HG03103 (cell line): ENCODE measurements around the gene KIF7.
"Not testable (repeated sequence)": the region's sequence is repeated elsewhere in the genome, so short reads cannot be mapped to it uniquely, and the experiment has no call there.

Source experiments
- ATAC-seq: cut with Tn5 transposase; IDR thresholded peaks from one replicate; pipeline ENCODE4 v1.9.1; 2021; ENCODE audit warnings: low read depth; ENCODE audit not compliant: unreplicated experiment

KIF7 gene

DNA sequence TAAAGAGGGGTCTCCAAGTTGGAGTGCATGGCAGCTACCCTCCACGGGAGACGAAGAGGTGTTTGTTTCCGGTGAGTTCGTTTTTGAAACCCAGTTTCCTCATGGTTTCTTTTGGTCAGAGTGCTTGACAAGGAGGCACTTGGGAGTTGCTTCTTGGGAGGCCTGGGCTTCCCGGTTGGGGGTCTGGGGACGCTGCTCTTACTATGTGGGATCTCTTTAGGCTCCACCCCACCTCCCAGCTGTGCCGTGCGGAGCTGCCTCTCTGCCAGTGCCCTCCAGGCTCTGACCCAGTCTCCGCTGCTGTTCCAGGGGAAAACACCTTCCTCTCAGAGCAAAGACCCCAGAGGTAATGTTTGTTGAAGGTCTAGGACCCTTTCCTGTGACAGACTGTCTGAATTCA, 29.6 kb downstream of the KIF7 start:
- no peak for ATAC-seq

DNA sequence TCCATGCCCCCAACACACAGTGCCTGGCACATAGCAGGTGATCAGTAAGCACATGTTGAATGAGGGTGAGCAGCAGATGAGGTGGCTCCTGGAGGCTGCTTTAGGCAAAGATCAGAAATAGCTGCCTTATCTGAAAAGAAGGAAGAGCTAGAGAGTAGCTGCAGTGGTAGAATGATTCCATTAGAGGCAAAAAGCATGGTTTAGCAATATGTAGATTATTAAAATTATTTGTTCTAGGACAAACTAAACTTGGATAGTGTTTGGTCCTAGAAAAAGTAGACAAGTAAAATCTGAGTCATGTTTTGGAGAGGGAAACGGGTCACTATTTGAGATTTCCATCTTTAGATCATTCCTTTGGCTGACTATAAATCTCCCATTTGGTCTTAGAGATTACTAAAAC, 32.1 kb downstream of the KIF7 start:
- no peak for ATAC-seq

DNA sequence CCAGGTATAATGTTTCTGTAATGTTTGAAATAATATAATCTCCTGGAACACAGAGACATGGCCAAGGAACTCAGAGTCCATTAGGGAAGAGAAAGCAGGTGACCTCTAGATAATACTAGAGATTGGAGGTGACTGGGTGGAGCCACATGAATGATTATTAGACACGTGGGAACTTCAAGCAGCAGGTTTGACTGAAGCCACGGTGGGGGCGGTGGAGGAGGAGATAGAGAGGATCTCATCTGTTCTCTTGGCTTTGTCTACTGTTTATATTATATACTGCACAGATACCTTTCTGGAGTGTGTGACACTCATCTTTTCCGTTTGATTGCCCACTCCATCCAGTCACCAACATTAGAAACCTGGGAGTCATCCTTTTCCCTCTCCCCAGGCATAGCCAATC, 33.7 kb downstream of the KIF7 start:
- no peak for ATAC-seq

DNA sequence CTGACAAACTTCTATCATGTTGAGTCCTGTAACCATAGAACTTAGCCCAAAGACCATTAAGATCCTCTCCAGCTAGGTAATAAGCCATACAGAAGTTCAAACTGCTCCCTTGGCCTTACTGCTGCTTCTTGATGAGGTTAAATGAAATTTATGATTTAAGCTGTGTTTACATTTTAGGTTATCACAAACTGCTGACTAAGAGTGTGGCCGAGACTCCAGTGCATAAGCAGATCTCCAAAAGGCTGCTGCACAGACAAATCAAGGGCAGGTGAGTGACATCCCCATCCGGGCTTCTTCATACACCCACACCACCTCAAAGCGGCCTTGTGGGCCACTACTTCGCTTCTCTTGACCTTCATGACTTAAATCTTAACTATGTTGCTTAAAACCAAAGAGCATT, 39.0 kb downstream of the KIF7 start:
- ATAC-seq: no peak

DNA sequence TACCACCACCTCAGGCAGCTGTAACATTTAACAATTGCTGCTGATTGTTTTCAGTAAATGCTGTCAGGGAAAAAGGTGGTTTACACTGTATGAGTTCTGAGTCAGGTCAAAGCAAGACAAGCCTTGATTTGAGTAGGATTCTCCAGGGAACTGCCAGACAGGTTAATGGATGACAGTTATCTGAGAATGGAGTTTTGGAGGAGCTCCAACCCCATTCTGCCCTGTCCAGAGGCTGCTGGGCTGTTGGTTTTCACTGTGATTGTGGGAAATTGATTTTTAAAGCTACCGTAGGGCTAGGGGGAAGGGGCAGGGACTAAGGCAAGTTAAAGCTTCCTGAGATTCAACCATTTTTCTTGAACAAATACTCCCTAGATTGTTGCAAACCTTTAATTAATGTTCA, 40.1 kb downstream of the KIF7 start:
- no peak for ATAC-seq

DNA sequence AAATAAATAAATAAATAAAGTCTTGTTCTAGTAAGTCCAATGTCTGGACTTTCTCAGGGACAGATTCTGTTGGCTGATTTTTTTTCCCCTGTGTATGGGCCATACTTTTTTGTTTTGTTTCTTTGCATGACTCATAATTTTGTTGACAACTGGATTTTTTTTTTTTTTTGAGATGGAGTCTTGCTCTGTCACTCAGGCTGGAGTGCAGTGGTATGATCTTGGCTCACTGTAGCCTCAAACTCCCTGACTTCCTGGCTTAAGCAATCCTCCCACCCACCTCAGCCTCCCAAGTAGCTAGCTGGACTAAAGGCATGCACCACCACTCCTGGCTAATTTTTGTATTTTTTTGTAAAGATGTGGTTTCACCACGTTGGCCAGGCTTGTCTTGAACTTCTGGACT, 41.1 kb downstream of the KIF7 start:
- ATAC-seq: no peak

DNA sequence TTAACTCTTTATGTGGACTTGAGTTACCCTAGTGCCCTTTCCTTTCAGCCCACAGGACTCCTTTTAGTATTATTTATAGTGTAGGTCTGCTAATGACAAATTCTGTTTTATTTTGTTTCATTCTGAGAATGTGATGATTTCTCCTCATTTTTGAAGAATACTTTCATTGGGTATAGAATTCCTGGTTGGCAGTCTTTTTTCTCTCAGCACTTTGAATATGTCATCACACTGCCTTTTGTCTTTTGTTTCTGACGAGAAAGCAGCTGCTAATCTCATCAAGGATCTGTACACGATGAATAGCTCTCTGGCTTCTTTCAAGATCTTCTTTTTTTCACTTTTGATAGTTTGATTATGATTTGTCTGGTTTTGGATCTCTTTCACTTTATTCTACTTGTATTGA, 42.2 kb downstream of the KIF7 start:
- no peak for ATAC-seq

DNA sequence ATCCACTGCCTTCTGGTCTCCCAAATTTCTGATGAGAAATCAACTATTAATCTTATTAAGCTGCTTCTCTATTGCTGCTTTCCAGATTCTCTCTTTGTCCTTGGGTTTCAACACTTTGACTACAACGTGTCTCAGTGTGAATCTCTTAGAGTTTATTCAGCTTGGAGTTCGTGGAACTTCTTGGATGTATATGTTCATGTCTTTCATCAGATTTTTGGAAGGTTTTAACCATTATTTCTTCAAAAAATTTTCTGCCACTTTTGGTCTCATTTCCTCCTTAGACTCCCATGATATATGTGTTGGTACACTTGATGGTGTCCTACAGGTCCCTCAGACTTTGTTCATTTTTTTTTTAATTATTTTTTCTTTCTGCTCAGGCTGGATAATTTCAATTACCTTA, 44.0 kb downstream of the KIF7 start:
- no peak for ATAC-seq

DNA sequence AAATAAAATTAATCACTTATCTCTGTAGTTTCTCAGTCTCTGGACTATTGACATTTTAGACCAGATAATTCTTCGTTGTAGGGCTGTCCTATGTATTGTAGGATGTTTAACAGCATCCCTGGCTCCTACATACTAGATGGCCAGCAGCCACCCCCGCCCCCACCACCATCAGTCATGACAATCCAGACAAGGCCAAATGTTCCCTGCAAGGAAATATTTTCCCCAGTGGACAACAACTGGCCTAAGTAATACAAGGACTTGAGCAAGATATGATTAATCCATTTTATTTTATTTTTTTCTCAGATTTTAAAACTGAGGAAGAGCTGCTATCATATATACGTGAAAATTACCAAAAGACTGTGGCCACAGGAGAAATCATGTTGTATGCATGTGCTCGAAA, 56.2 kb downstream of the KIF7 start:
- ATAC-seq: no peak

DNA sequence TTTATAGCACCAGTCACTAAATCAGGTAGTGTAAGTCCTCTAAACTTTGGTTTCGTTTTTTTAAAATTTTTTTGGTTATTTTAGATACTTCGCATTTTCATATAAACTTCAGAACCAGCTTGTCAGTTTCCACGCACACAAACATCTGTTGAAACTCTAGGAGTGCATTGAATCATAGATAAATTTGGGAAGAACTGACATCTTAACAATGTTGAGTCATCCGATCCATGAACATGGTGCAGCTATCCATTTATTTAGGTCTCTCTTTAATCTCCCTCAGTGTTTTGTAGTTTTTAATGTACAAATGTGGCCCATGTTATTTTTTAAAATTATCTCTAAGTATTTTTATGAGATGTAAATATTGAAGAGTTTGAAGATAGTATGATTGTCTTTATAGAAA, 62.2 kb downstream of the KIF7 start:
- ATAC-seq: no peak

DNA sequence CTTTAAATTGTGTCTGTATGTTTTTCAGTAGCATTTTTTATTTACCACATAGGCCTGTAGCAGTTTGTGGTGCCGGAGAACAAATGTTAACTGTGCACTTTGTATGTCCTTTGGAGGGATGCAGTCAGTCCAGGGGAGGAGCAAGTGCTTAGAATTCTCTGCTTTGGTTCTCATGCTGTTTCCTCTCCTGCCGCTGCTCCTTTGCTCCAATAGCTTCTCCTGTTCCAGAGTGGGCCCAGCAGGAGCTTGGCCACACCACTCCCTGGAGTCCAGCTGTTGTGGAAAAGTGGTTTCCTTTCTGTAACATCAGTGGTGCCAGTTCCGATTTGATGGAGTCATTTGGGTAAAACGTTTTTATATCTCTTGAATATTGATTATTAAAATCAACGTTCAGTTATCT, 63.4 kb downstream of the KIF7 start:
- no peak for ATAC-seq

DNA sequence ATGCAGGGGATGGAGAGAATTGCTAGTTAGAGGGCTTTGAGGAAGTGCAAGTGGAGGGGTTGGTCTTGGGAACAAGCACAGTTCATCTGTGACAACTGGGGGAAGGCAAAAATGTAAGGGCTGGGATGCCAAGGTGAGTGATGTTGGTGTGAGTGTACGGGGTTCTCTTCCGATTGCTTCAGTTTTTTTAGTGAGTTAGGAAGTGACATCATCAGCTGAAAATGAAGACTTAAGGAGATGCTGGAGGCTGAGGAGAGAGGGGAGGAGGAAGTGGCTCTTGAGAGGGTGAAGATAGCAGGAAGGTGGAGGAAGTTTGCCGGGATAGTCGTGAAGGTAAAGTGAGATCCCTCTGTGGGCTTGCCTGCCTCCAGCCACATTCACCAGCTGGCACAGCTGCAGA, 67.3 kb downstream of the KIF7 start:
- ATAC-seq: no peak

DNA sequence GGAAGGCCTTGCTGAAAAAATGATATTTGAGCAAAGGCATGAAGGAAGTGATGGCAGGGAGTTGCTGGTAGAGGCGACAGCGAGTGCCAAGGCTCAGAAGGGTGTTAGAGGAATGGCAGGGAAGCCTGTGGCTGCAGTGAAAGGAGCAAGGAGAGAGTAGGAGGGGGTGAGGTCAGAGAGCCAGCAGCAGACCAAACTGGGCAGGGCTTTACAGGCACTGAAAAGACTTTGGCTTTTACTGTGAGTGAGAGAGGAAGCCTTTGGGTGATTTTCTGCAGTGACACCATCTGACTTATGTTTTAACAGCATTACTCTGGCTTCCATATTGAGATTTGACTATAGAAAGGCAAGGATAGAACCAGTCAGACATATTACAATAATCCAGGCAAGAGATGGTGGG, 68.6 kb downstream of the KIF7 start:
- ATAC-seq: no peak

DNA sequence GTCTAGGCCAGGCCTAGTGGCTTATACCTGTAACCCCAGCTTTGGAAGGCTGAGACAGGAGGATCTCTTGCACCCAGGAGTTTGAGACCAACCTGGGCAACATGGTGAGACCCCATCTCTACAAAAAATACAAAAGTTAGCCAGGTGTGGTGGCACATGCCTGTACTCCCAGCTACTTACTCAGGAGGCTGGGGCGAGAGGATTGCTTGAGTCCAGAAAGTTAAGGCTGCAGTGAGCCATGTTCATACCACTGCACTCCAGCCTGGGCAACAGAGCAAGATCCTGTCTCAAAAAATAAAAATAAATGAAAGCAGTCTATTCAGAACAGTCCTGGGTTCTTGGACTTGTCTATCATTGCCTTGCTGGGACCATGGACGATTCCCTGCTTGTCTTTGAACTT, 74.5 kb downstream of the KIF7 start:
- not testable (repeated sequence) for ATAC-seq

DNA sequence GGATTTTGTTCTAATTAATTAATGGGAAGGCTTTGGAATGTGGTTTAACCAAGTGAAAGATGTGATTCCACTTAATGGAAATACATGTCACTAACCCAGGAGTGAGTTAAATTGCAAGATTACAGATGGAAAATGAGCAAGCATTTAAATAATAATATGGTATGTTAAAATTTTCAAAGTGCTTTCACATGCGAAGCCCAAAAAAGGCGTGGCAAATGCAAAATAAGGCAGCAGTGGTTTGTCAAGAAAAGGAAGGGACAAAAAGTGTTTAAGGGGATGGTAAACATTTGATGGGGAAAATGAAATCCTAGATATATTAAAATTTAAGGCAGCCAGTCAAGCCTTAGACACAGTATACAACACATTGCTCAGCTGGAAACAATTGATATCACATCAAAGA, 77.1 kb downstream of the KIF7 start:
- no peak for ATAC-seq
